ENCODE data around the gene TAS1R3.

TAS1R3 gene

DNA sequence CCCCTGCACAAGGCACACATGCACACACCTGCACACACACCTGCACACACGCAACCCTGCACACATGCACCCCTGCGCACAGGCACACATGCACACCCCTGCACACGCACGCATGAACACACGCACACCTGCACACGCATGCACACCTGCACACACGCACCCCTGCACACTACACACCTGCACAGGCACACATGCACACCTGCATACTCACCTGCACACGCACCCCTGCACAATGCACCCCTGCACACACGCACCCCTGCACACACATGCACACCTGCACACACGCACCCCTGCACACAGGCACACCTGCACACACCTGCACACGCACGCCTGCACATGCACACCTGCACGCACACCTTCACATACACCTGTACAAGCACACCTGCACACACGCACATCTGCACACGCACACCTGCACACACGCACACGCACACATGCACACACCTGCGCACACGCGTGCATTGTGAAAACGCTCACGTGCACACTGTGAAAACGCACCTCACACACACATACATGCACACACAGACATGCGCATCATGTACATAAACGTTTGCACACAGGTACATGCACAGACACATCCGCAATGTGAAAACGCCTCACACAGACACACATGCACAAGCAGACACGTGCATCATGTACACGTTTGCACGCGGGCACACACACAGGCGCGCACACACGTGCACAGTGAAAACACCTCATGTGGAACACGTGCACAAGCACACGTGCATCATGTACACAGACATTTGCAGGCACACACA is 9.9 kb downstream of the TAS1R3 start:
- DNase-seq (ENCODE audit: low spot score) = no peak

DNA sequence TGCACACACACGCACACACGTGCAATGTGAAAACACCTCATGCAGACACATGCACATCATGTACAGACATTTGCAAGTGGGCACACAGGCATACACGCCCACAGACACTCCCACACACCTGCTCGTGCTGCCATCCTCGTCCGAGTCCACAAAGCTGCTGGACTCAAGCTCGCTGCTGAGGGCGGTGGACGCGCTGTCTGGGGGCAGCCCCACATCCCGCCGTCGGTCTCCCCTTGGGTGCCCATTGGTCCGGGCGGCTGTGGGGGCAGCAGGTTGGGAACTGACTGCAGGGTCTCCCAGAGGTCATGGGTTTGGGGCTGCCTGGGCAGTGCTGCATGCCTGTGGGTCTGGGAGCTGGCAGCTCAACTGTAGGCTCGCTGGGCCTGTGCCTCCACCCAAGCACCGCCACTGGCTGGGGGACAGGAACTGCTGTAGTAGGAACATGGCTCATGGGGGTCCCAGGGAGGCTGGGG is 10.5 kb downstream of the TAS1R3 start:
- no peak for DNase-seq (ENCODE audit: low spot score)

DNA sequence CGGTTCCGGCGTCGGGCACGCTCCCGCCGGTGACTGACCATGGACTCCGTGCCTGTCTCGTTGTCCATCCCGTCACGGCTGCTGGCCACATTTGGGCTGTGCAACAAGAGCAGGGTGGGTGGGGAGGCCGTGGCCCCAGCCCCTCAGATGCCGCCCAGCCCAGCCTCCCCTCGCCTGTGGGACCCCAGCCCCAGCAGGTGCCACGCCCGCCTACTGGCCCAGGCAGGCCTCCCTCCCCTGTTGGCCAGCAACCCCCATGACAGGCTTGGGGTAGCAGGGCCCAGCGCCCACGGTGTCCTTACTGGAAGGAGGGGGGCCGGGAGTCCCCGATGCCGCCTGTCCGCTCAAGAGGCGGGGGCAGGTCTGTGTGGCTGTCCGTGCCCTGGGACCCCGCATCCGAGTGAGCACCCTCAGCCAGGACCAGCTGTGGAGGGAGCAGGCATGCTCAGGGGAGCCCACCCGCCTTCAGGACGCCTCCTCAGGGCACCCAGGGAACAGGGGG is 11.0 kb downstream of the TAS1R3 start:
- no peak for DNase-seq (ENCODE audit: low spot score)

DNA sequence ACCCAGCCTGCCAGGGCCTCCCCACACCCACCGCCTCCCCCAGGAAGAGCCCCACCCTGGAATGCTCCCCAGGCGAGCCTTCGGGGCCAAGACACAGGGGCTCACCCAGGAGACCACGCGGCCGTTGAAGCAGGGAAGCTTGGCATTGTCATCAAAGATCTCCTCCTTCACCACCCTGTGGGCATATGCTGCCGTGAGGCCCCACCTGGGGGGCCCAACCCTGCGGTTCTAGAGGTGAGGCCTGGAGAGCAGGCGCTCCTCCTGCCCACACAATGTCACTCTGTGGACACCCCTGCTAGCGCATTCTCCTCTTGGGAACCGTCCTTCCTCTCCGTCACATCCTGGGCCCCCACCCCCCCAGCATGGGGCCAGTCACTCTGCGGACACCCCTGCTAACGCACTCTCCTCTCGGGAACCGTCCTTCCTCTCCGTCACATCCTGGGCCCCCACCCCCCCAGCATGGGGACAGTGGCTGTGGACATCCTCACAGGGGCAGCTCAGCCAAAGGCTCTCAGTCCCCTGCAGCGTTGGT is 11.6 kb downstream of the TAS1R3 start:
- DNase-seq (ENCODE audit: low spot score) = no peak

DNA sequence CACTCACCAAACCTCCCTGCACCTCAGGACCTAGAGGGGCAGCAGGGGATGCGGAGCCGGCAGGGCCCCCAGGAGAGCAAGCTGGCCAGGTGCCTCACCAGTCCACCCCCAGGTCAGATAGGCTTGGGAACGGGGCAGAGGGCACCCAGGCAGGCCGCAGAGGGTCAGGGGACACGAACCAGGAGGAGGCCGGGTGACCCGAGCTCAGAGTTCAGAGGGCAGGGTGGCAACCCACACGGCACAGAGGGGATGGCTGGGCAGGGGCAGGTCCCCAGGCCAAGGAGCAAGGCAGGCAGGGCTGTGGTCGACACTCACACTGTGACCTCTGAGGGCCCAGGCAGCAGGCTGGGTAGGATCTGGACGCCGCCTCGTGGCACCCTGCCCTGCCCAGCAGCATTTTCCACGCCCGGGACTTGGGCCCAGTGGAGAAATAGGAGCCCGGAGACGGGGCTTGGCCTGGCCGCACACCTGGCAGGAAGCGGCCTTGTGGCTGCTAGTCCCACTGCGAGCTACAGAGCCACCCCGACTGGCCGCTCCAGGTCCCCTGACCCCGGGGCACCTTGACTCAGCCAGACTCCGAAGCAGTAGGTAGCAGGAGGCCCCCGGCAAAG is 12.8 kb downstream of the TAS1R3 start:
- no peak for DNase-seq (ENCODE audit: low spot score)

DNA sequence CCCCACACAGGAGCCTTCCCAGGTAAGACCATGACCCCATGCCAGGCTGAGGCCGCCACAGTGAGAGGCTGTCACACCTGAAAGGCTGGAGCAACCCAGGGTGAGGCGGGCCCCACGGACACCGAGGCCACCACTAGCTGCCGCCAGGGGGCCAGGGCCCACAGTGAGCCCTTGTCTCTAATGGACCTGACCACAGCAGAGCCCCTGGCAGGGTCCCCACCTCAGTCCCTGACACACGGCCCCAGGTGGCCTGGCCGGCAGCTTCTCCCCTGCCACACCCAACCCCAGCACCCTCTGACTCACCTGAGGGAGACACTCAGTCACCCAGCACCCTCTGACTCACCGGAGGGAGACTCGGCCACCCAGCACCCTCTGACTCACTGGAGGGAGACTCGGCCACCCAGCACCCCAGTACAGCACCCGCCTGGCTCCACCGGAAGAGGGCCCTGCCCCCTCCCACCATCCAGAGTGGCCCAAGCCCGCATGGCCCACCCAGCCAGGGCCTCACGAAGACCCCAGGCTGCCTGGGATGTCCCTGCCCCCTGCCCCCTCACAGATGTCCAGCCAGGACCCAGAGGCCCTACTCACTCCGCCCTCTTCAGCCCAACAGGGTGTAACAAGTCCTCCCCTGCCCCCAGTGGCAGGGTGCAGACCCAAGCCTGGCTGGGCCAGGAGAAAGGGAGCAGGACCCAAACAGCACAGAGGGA is 13.7 kb downstream of the TAS1R3 start:
- peak; percentile 93 for DNase-seq (ENCODE audit: low spot score)

DNA sequence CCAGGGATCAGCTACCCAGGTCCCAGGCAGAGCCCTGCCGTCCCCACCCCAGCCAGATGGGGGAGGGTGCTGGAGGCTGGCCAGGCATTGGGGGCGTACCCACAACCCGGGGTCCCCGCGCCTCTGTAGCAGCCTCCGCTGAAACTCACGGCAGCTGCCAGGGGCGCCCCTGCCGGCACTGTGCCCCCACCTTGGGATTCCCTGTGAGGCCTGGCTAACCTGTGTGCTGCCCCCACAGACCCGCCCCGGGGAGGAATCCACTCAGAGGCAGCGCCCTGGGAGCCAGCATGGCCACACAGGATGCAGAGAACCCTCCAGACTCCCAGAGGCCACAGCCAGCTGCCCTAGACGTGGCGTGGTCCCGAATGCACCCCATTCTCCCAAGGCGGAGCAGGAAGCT is 14.3 kb downstream of the TAS1R3 start:
- DNase-seq (ENCODE audit: low spot score) = no peak

DNA sequence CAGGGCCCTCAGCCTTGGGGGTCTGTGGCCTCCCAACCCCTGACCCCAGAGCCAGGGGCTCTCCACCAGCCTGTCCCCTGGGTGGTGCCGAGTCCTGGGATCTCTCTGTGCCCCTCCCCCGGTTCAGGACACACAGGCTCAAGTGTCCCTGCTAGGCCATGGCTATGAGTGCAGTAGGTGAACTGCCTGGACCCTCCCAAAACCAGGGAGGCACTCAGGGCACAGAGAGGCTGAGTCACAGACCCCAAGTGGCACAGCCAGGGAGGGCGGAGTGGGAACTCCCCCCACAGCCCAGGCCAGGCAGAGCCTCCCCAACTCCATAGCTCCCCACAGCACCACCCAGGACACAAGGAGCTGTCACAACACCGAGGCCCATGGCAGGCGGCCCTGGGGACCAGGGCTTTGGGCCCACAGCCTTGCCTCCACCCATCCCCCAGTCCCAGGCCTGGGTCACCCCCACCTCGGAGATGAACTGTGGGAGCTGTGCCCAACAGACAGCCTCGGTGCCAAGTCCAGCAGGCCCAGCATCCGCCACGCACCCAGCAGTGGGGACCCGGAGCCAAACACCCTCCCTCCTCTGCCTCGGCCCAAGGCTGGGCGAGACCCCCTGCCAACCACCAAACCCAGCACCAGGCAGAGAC is 14.9 kb downstream of the TAS1R3 start:
- no peak for DNase-seq (ENCODE audit: low spot score)

DNA sequence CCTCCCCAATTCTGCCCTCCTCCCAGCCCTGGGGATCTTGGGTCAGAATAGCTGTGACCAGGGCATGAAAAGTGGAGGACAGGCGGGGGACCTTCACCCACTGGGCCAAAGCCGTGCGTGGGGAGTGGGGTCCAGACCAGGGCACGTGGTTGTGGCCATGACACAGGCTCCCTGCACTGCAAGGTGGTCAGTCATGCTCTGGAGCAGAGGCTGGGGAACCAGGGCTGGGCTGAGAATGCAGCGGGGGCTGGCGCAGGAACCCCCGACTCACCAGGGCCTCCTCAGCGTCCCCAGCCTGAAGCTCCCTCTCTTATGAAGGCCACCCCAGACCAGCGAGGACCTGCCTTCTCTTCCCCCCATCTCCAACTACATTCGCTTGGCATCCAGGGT is 15.4 kb downstream of the TAS1R3 start:
- no peak for DNase-seq (ENCODE audit: low spot score)

DNA sequence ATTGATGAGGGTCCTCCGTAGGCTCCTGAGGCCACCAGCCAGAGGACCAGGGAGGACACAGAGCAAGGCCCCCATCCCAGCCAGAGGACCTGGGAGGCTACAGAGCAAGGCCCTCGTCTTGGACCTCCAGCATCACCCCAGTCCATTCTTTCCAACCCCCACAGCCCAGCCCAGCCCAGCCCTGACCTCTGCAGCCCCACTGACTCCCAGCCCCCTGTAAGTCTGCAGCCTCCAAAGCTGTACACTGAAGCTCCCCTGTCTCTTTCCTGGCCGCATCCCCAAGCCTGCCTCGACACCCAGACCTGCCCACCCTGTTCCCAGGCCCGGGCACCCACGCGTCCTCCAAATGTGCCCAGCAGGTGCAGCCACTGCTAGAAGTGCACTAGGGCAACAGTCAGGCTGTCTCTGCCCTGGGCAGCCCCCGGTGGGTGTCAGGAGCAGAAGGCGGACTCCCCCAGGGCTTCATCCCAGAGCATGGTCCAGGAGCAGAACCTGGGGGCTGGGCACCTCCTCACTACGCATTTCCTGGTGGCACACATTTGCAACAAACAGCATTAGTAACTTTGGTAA is 16.0 kb downstream of the TAS1R3 start:
- no peak for DNase-seq (ENCODE audit: low spot score)

DNA sequence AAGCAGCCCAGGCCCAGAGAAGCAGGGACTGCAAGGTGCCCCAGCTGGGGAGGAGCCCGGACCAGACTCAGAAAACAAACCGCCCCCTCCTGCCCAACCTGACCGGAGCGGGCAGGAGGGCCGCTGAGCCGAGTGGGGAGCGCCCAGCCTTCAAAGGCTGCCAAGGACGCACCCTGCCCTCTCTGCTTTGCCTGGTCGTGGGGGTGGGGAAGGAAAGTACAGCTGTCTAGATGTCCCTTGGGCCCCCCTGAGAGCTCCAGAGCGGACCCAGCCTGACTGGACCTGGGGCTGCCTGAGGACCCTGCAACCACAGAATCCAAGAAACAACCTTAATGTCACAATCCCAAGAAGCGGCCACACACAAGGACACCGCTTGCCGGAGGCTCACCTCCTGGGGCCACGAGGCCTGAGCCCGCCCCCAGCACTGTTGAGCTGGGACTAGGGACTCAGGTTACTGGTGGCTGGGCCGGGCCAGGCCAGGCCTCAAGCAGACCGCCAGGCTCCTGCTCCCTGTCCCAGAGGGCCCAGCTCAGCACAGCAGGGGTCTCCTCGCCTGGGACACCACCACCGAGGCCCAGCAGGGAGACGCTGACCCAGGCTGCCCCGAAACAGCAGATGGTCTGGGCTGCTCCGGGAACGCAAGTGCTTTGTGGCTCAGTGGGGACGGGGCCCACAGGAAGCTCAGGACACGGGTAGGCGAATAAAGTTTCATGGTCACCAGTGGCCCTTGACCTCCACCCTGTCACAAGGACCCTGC is 16.8 kb downstream of the TAS1R3 start:
- DNase-seq (ENCODE audit: low spot score) = peak; percentile 81

DNA sequence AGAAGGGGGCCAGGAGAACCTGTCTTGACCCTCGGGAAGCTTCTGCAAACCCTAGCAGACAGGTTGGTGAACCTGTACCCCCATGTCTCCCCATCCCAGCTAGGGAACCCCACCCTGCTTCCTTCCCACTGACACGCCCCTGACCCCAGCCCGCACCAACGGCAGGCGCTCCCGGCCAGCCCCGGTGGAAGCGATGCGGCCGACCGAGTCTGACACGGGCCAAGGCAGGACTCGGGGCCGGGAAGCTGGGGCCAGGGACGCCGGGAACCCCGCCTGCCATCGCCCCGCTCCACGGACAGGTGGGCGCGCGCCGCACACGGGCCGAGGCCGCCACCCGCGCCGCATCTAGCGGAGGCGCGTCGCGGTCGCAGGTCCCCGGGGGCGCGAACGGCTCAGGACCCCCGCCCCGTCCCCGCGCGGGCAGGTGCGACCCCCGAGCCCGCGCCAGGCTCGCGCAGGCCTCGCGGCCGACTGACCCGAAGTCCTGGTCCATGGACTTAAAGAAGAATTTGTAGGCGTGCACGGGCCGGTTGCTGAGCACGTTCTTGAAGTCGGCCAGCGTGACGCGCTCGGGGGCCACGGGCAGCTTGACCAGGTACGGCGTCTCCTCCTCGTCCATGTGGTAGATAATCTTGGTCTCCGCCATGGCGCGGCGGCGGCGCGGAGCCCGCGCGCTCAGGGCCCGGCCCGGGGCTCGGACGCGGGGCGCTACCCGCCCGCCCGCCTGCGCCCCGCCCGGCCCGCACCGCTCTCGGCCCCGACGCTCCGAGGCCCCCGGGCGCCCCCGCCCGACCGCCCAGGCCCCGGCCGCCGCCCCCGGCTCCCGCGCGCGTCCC is 17.6 kb downstream of the TAS1R3 start:
- no peak for DNase-seq (ENCODE audit: low spot score)

DNA sequence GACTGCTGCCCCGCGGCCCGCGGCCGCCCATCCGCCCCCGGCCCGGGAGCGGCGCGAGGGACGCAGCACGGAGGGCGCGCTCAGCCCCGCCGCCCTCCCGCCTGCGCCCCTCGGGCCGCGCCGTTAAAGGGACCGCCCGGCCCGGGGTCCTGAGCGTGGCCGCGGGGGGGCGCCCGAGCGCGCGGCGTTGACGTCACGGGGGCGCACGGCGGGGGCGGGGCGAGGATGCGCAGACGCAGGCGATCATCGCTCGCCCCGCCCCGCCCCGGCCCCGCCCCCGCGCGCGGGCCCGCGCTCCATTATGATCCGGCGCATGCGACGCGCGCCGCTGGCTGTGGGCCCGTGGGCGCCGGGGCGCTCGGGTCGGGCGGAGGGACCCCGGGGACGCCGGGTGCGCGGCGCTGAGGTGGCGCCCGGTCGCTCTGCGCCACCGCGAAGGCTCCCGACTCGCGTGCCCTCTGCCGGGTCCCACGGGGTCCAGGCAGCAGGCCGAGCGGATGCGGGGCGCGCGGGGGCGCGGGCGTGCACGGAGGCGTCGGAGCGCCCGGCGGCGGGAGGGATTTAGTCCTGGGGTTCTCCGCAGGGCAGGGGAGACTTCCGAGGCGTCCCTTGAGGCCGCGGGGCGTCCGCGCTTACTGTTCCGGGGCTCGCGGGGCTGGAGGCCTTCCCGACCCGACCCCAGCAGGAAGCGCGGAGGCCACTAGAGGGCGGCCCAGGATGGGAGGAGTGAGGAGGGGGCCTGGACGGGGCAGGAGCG is 18.4 kb downstream of the TAS1R3 start, which contains the start of gene DVL1:
Gene DVL1, minus strand, starts transcription at position 163 of the 757 bp plus-strand sequence. CDS start 353 bp downstream, outside the sequence.
- peak; percentile 83 for DNase-seq (ENCODE audit: low spot score)

DNA sequence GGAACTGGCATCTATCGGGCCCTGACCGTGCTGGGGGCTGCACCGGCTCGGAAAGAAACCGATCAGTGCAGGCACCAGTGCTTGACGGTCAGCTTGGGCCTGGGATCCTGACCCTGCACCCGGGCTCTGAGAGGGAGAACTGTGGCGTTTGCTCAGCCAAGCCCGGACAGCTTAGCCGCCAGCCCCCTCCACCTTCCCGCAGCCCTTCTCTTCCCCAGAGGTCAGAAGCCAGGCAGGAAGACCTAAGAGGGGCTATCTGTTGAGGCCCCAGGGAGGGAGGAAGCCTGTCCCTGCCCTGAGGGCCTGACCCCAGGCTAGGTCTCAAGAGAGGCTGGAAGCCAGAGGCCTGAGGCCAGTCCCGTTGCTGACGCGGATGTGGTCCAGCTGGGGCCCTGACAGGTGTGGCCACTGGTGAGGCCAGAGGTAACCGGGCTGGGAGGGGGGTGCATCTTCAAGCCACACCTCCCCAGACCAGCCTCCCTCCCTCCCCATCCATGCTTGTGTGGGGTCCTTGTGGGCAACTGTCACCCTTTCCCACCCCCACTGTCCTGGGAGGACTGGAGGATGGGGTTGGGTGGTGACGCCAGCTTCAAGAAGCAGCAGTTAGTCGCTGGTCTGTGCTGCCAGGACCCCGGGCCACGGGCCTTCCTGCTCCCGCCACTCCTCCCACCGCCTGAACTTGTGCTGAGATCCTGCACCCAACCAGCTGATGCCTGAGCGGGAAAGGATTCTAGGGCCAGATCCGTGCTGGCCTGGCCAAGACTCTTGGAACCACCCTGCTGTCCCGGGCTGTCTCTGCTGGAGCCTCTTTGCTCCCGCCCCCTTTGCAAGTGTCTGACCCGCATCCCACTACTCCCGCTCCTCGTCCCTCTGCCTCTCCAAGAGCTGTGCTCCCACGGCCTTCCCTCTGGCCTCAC is 20.7 kb downstream of the TAS1R3 start:
- DNase-seq (ENCODE audit: low spot score) = no peak

DNA sequence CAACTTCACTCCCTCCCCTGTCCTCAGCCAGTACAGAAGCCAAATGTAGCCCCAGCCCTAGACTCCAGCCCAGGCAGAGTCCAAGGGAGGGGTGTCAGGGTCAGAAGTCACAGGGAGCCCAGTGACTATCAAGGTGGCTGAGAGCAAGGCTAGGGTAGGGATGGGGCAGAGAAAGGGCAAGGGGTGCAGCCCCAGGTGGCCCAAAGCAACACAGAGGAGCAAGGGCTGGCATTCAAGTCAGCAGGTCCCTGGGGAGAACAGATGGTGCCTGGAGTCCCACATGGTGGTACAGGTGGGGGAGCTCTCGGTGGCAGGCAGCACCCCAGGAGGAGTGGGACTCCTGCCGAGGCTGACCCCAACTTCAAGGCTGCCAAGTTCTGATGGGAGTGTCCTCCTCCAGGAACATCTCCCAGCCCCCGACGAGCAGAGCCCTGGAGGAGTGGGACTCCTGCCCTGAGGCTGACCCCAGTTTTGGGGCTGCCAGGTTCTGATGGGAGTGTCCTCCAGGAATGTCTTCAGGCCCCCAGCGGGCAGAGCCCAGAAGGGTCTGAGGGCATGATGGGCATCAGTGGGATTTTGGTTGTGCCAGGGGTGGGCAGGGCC is 21.8 kb downstream of the TAS1R3 start:
- DNase-seq (ENCODE audit: low spot score) = no peak

DNA sequence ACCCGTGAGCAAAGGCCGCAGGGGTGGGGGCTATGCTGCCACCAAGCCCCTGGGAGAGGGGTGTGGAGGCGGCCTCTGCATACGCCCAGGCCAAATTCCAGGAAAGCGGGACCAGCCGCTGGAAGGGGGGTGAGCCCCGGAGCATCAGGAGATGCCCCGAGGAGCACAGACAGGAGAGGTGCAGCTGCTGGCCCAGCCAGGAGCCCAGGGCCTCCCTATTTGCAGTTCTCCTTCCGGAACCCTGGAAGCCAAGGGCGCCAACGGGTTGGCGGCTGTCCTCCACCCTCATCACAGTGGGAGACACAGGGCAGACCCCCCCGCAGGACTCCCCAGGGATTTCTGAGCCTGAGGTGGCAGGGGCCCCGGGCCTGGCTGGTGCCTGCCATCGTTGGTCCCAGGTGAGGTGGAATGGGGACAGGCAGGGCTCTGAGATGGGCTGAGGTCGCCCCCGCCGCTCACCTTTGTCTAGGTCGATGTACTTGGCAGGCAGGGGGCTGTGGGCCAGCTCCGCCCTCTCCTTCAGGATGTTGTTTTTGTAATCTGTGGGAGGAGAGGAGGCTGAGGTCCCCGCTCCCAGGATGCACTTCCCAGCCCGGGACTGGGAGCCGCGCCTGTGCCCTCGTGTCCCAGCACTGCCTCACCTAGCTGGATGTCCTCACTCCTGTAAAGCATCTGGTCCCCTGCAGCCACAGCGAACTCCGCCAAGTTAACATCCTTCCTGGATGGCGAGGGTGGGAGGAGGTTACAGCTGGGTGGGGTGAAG is 22.5 kb downstream of the TAS1R3 start:
- DNase-seq (ENCODE audit: low spot score) = no peak
